Measurements from ENCODE around the gene SPATA9. TPM values are rescaled to one million over a fixed set of nuclear protein-coding genes. Genes with fewer than 3 reads are reported as not detected.

The SPATA9 gene
- total and polyA plus RNA-seq, 3 donors from 2014 or later = 7.4 to 36.9 (median 21.2) TPM

GRCh38 chr5:95626701-95627100 lies 56.1 kb downstream of the SPATA9 start:
- Histone ChIP-seq H3K27me3 (no peaks in the 10 kb centered on the region), H3K27ac (no peak overlapping the region), H3K4me3 (no peak overlapping the region), H3K36me3 (ENCODE audit: low read depth, missing control alignments) (no peaks in the 10 kb centered on the region), H3K9me3 (no peaks in the 10 kb centered on the region), H3K4me1 (no peaks in the 10 kb centered on the region)
- DNase-seq = no peak
- 69 to 80% methylated on average over 1 of the region's 1 CpG for WGBS, 2 donors
- intact Hi-C loops (cut with DNase I; ENCODE audit: low total_unique reads) = no loop called here
- TF ChIP-seq CTCF (IDR thresholded peaks at IDR 0.05) (no peak), POLR2A (IDR thresholded peaks at IDR 0.05) (no peak)

GRCh38 chr5:95624368-95624767 lies 58.4 kb downstream of the SPATA9 start:
- no peak for DNase-seq
- Histone ChIP-seq H3K36me3 (ENCODE audit: low read depth, missing control alignments) (no peaks in the 10 kb centered on the region), H3K4me1 (no peaks in the 10 kb centered on the region), H3K4me3 (no peak overlapping the region), H3K9me3 (no peaks in the 10 kb centered on the region), H3K27me3 (no peaks in the 10 kb centered on the region), H3K27ac (no peak overlapping the region)
- 89 to 97% methylated on average over 2 of the region's 2 CpGs for WGBS, 2 donors
- intact Hi-C loops (cut with DNase I; ENCODE audit: low total_unique reads) = no loop called here
- TF ChIP-seq POLR2A (IDR thresholded peaks at IDR 0.05) = no peak
- no peak for TF ChIP-seq CTCF (IDR thresholded peaks at IDR 0.05)

- WGBS, 2 donors = 93% methylated on average over 5 of the region's 5 CpGs
- Histone ChIP-seq H3K27ac (no peak overlapping the region), H3K9me3 (no peaks in the 10 kb centered on the region), H3K36me3 (ENCODE audit: low read depth, missing control alignments) (no peaks in the 10 kb centered on the region), H3K4me1 (no peaks in the 10 kb centered on the region), H3K27me3 (no peaks in the 10 kb centered on the region), H3K4me3 (no peak overlapping the region)
- intact Hi-C loops (cut with DNase I; ENCODE audit: low total_unique reads) = no loop called here
- TF ChIP-seq CTCF (IDR thresholded peaks at IDR 0.05) (no peak), POLR2A (IDR thresholded peaks at IDR 0.05) (no peak)
- no peak for DNase-seq
Measured at GRCh38 chr5:95623706-95624105, 59.1 kb downstream of the SPATA9 start.

GRCh38 chr5:95621839-95622629 lies 60.8 kb downstream of the SPATA9 start:
- TF ChIP-seq CTCF (IDR thresholded peaks at IDR 0.05) = no peak
- TF ChIP-seq POLR2A (IDR thresholded peaks at IDR 0.05) = no peak
- DNase-seq = no peak
- no peak overlapping the region for H3K4me3 ChIP-seq
- 54 to 66% methylated on average over 8 of the region's 8 CpGs for WGBS, 2 donors
- no peaks in the 10 kb centered on the region for H3K4me1 ChIP-seq
- H3K27ac ChIP-seq = no peak overlapping the region
- H3K9me3 ChIP-seq = no peaks in the 10 kb centered on the region
- intact Hi-C loops (cut with DNase I; ENCODE audit: low total_unique reads) = no loop called here
- H3K27me3 ChIP-seq = no peaks in the 10 kb centered on the region
- H3K36me3 ChIP-seq (ENCODE audit: low read depth, missing control alignments) = no peaks in the 10 kb centered on the region
